Endothelial cell of umbilical vein (primary cell): Measurements from ENCODE around the gene SOD3. TPM values are rescaled to one million over a fixed set of nuclear protein-coding genes. Genes with fewer than 3 reads are reported as not detected.

Experiments used
- BruUV-seq: library from RNA; stranded (reverse); fragments of 400-500 nt; replicated peaks from 2 replicates; lab custom pipeline; 2021; lab: Mats Ljungman, UMichigan
- CTCF ChIA-PET: fragments of 300-600, 350-600 bp; sonication (Branson Sonifier 250); formaldehyde crosslinking; loops from one replicate; lab custom pipeline; 2021; ENCODE audit warnings: antibody characterized with exemption, inconsistent platforms; lab: Charles Lee
- POLR2A ChIA-PET: fragments of 300-600, 350-600 bp; sonication (Branson Sonifier 250); formaldehyde crosslinking; loops from one replicate; lab custom pipeline; 2021; ENCODE audit warnings: antibody characterized with exemption, inconsistent platforms; lab: Charles Lee
- DNase-seq: peaks from one replicate; pipeline ENCODE4 v3.0.0-alpha.2; 2011; ENCODE audit warnings: low read depth, low spot score
- FAIRE-seq: peaks from 2 replicates; lab custom pipeline; 2011; peaks lifted over from hg19 to GRCh38; lab: Jason Lieb, UNC
- H2AFZ ChIP-seq: 2 replicates; pipeline ENCODE4 v1.6.0; 2012; ENCODE audit warnings: low read depth, low read length, control low read depth, inconsistent platforms
- H3K27ac ChIP-seq: 2 replicates; pipeline ENCODE4 v1.5.1; 2011; ENCODE audit warnings: low read depth, mild to moderate bottlenecking, control low read depth, low read length, moderate library complexity; ENCODE audit not compliant: insufficient read depth
- H3K27me3 ChIP-seq, 2 experiments: 2 replicates each; pipeline versions ENCODE4 v1.6.0 to v1.6.1; 2011; ENCODE audit warnings: low read length in 2 of 2, mixed read lengths in 1 of 2; ENCODE audit not compliant: control insufficient read depth in 2 of 2, insufficient read depth in 2 of 2
- H3K36me3 ChIP-seq, 2 experiments: 2 replicates in 1 of 2; 3 replicates in 1 of 2; pipeline ENCODE4 v1.5.1; 2011; ENCODE audit warnings: low read length in 2 of 2, mild to moderate bottlenecking in 1 of 2, moderate library complexity in 1 of 2; ENCODE audit not compliant: control insufficient read depth in 2 of 2, insufficient read depth in 2 of 2; ENCODE audit errors: extremely low read depth in 1 of 2
- H3K4me1 ChIP-seq: 3 replicates; pipeline ENCODE4 v1.5.1; 2011; ENCODE audit warnings: mild to moderate bottlenecking, low read length; ENCODE audit not compliant: control insufficient read depth, insufficient read depth; ENCODE audit errors: extremely low read depth
- H3K4me2 ChIP-seq: 2 replicates; pipeline ENCODE4 v1.6.1; 2011; ENCODE audit warnings: low read length, control low read depth, mixed read lengths; ENCODE audit not compliant: insufficient read depth
- H3K4me3 ChIP-seq, 3 experiments: fragments of 200-600 bp in 1 of 3; sonication (generic), shearing (Covaris generic) in 1 of 3; replicated peaks in 1 of 3; 2 replicates each; pipeline ENCODE4 v1.5.1; 2011 to 2016; ENCODE audit warnings: control low read depth in 3 of 3, low read length in 3 of 3, mild to moderate bottlenecking in 2 of 3, inconsistent platforms in 1 of 3, low read depth in 1 of 3, moderate library complexity in 1 of 3; ENCODE audit not compliant: insufficient read depth in 1 of 3
- H3K79me2 ChIP-seq: 2 replicates; pipeline ENCODE4 v1.6.0; 2012; ENCODE audit warnings: low read length, inconsistent platforms; ENCODE audit not compliant: control insufficient read depth, insufficient read depth
- H3K9ac ChIP-seq: replicated peaks from 2 replicates; pipeline ENCODE3; 2011; ENCODE audit warnings: low read length, control low read depth; ENCODE audit not compliant: insufficient read depth; ENCODE audit errors: extremely low read depth
- H3K9me1 ChIP-seq: replicated peaks from 3 replicates; pipeline ENCODE4 v1.6.0; 2011; ENCODE audit warnings: mild to moderate bottlenecking, low read length; ENCODE audit not compliant: control insufficient read depth, insufficient read depth; ENCODE audit errors: extremely low read depth
- H3K9me3 ChIP-seq: replicated peaks from 2 replicates; pipeline ENCODE4 v1.5.1; 2012; ENCODE audit warnings: low read length, inconsistent platforms; ENCODE audit not compliant: control insufficient read depth, insufficient read depth
- H4K20me1 ChIP-seq: replicated peaks from 2 replicates; pipeline ENCODE3; 2011; ENCODE audit warnings: mild to moderate bottlenecking, low read length; ENCODE audit not compliant: control insufficient read depth, insufficient read depth; ENCODE audit errors: extremely low read depth
- CTCF ChIP-seq, 2 donors: IDR thresholded peaks; 1 replicate in 1 of 2; 2 replicates in 1 of 2; pipeline ENCODE4 v1.5.1; 2011; ENCODE audit warnings: low read length in 2 of 2, mild to moderate bottlenecking in 2 of 2, moderate library complexity in 2 of 2, control low read depth in 1 of 2, inconsistent platforms in 1 of 2, low read depth in 1 of 2; ENCODE audit not compliant: insufficient read depth in 1 of 2; ENCODE audit errors: extremely low read depth in 1 of 2
- EZH2 ChIP-seq: IDR thresholded peaks from 2 replicates; pipeline ENCODE4 v1.6.1; 2012; ENCODE audit warnings: borderline replicate concordance, low read depth, mild to moderate bottlenecking, moderate library complexity, low read length, inconsistent platforms; ENCODE audit not compliant: severe bottlenecking
- GATA2 ChIP-seq: IDR thresholded peaks from 2 replicates; pipeline ENCODE4 v1.7.0; 2011; ENCODE audit warnings: low read depth, mild to moderate bottlenecking, moderate library complexity, mixed read lengths, low read length; ENCODE audit not compliant: insufficient read length, insufficient read depth
- MYC ChIP-seq: IDR thresholded peaks from one replicate; pipeline ENCODE4 v1.6.1; 2011; ENCODE audit warnings: mild to moderate bottlenecking, low read depth, low read length
- POLR2A ChIP-seq: IDR thresholded peaks from 2 replicates; pipeline ENCODE4 v1.6.1; 2012; ENCODE audit warnings: low read depth, mild to moderate bottlenecking, control low read depth, low read length
- POLR2AphosphoS5 ChIP-seq: IDR thresholded peaks from 2 replicates; pipeline ENCODE4 v1.6.1; 2012; ENCODE audit warnings: low read depth, mild to moderate bottlenecking, control low read depth, low read length, moderate library complexity; ENCODE audit not compliant: insufficient read depth
- dilution Hi-C: fragments of 300-500 bp; cut with MboI; formaldehyde crosslinking; loops from one replicate; pipeline ENCODE4 v1.15.0; 2019; ENCODE audit warnings: low sequenced_read_pairs; ENCODE audit not compliant: extremely low pct_ligation_motif_present
- intact Hi-C: fragments of 100-400 bp; cut with micrococcal nuclease; formaldehyde crosslinking; loops from one replicate; pipeline ENCODE4 v1.10.0; 2022
- polyA plus RNA-seq, 4 experiments: library from polyadenylated mRNA; depleted of rRNA in 3 of 4; stranded (reverse) in 3 of 4; unstranded in 1 of 4; fragments of >200 nt; gene quantifications; 2 replicates each; pipeline versions ENCODE4 v1.2.1 to v1.2.3, GENCODE V29; 2011 to 2012; ENCODE audit warnings: missing spikeins in 1 of 4
- total RNA-seq: library from RNA; stranded (reverse); gene quantifications from 2 replicates; pipeline ENCODE4 v1.2.3, GENCODE V29; 2021

Gene SOD3
- total and polyA plus RNA-seq, 2 donors (not counting 3 experiments of a cell fraction or from before 2014, with no cell fraction given), result not detected

- dilution Hi-C loops, result no loop called here
- no peak overlapping the region for H2AFZ ChIP-seq
- no peak for DNase-seq
- H3K36me3 ChIP-seq, result no peaks in the 10 kb centered on the region
- ChIA-PET POLR2A (no interaction called here), CTCF (interaction anchor here (1.0 to 2.4 kb wide), 3 partner anchors 20 to 170 kb away, joined by 3 to 6 read pairs (median 3); no protein-coding TSS in a partner anchor)
- H3K27ac ChIP-seq, result no peak overlapping the region
- H3K27me3 ChIP-seq, result peaks cover 0 to under 1% of the 10 kb centered on the region in 2 experiments
- H3K9me1 ChIP-seq, result no peaks in the 10 kb centered on the region
- H3K9me3 ChIP-seq, result no peaks in the 10 kb centered on the region
- BruUV-seq, result no TSS peak
- intact Hi-C loops, result no loop called here
- no peaks in the 10 kb centered on the region for H3K4me1 ChIP-seq
- no peak overlapping the region for H3K9ac ChIP-seq
- TF ChIP-seq MYC, result no peak
- TF ChIP-seq POLR2A, result no peak
- no peak for TF ChIP-seq EZH2
- no peak for TF ChIP-seq CTCF (IDR thresholded peaks at IDR 0.05; ENCODE audit: extremely low read depth in 1 of 2, insufficient read depth in 1 of 2, low read depth in 1 of 2, low read length in 2 of 2)
- TF ChIP-seq POLR2AphosphoS5, result no peak
- TF ChIP-seq GATA2, result no peak
- FAIRE-seq, result no peak
- no peak overlapping the region for H3K4me2 ChIP-seq
- no peaks in the 10 kb centered on the region for H4K20me1 ChIP-seq
- H3K4me3 ChIP-seq, result no peak overlapping the region
- no peaks in the 10 kb centered on the region for H3K79me2 ChIP-seq
Measured at GRCh38 chr4:24809815-24810405, 14.5 kb downstream of the SOD3 start.
